ENCODE measurements around the gene PRR16.

The PRR16 gene

GRCh38 chr5:120512068-120512467 lies 48.0 kb downstream of the PRR16 start:
- Histone ChIP-seq H3K4me3 (replicated peaks; ENCODE audit: insufficient read depth, low read length) (no peak overlapping the region), H3K27ac (replicated peaks) (no peak overlapping the region), H3K27me3 (ENCODE audit: insufficient read depth, poor library complexity, severe bottlenecking) (no peaks in the 10 kb centered on the region)
- no peak for TF ChIP-seq REST (IDR thresholded peaks at IDR 0.05; ENCODE audit: insufficient replicate concordance, low read depth)
- TF ChIP-seq GABPA (IDR thresholded peaks at IDR 0.05; ENCODE audit: low read depth): no peak
- no peak for TF ChIP-seq CTCF (IDR thresholded peaks at IDR 0.05; ENCODE audit: insufficient read depth, low read length)
- no peak for TF ChIP-seq SPI1 (IDR thresholded peaks at IDR 0.05; ENCODE audit: borderline replicate concordance, low read depth)
- no peak for TF ChIP-seq POLR2AphosphoS5 (IDR thresholded peaks at IDR 0.05; ENCODE audit: low read depth)
- no peak for DNase-seq (ENCODE audit: low read depth in 1 of 2, low spot score in 1 of 2)

- Histone ChIP-seq H3K4me3 (replicated peaks; ENCODE audit: insufficient read depth, low read length) (no peak overlapping the region), H3K27ac (replicated peaks) (no peak overlapping the region), H3K27me3 (ENCODE audit: insufficient read depth, poor library complexity, severe bottlenecking) (no peaks in the 10 kb centered on the region)
- no peak for TF ChIP-seq GABPA (IDR thresholded peaks at IDR 0.05; ENCODE audit: low read depth)
- TF ChIP-seq CTCF (IDR thresholded peaks at IDR 0.05; ENCODE audit: insufficient read depth, low read length): no peak
- no peak for TF ChIP-seq POLR2AphosphoS5 (IDR thresholded peaks at IDR 0.05; ENCODE audit: low read depth)
- TF ChIP-seq SPI1 (IDR thresholded peaks at IDR 0.05; ENCODE audit: borderline replicate concordance, low read depth): no peak
- no peak for TF ChIP-seq REST (IDR thresholded peaks at IDR 0.05; ENCODE audit: insufficient replicate concordance, low read depth)
- DNase-seq (ENCODE audit: low read depth in 1 of 2, low spot score in 1 of 2): no peak
Observed at GRCh38 chr5:120512791-120513650, 48.9 kb downstream of the PRR16 start.

- H3K4me3 ChIP-seq (replicated peaks; ENCODE audit: insufficient read depth, low read length): no peak overlapping the region
- no peak for TF ChIP-seq POLR2AphosphoS5 (IDR thresholded peaks at IDR 0.05; ENCODE audit: low read depth)
- DNase-seq (ENCODE audit: low read depth in 1 of 2, low spot score in 1 of 2): no peak
- no peak overlapping the region for H3K27ac ChIP-seq (replicated peaks)
- H3K27me3 ChIP-seq (ENCODE audit: insufficient read depth, poor library complexity, severe bottlenecking): no peaks in the 10 kb centered on the region
Observed at GRCh38 chr5:120516805-120517204, 52.7 kb downstream of the PRR16 start.

- TF ChIP-seq SPI1 (IDR thresholded peaks at IDR 0.05; ENCODE audit: borderline replicate concordance, low read depth) (no peak), REST (IDR thresholded peaks at IDR 0.05; ENCODE audit: insufficient replicate concordance, low read depth) (no peak), GABPA (IDR thresholded peaks at IDR 0.05; ENCODE audit: low read depth) (no peak), POLR2AphosphoS5 (IDR thresholded peaks at IDR 0.05; ENCODE audit: low read depth) (no peak), CTCF (IDR thresholded peaks at IDR 0.05; ENCODE audit: insufficient read depth, low read length) (no peak)
- no peak overlapping the region for H3K27ac ChIP-seq (replicated peaks)
- H3K4me3 ChIP-seq (replicated peaks; ENCODE audit: insufficient read depth, low read length): no peak overlapping the region
- DNase-seq (ENCODE audit: low read depth in 1 of 2, low spot score in 1 of 2): no peak
- H3K27me3 ChIP-seq (ENCODE audit: insufficient read depth, poor library complexity, severe bottlenecking): no peaks in the 10 kb centered on the region
Observed at GRCh38 chr5:120517607-120518252, 53.6 kb downstream of the PRR16 start.
